Neural progenitor cell (in vitro differentiated cells): ENCODE measurements around the gene CHRNA4. TPM values are rescaled to one million over a fixed set of nuclear protein-coding genes. Genes with fewer than 3 reads are reported as not detected.

Source experiments
- DNase-seq: peaks from one replicate; pipeline ENCODE4 v3.0.0-alpha.2; 2016; ENCODE audit warnings: low spot score
- H2AFZ ChIP-seq: fragments of 200-600 bp; sonication (generic); replicated peaks from 2 replicates; pipeline ENCODE4 v1.6.1; 2016; ENCODE audit warnings: antibody characterized with exemption
- H3F3A ChIP-seq: fragments of 200-600 bp; sonication (generic); 2 replicates; pipeline ENCODE4 v1.6.1; 2016; ENCODE audit warnings: antibody characterized with exemption, low read depth
- H3K27ac ChIP-seq: fragments of 200-600 bp; sonication (generic); 2 replicates; pipeline ENCODE4 v1.5.1; 2016; ENCODE audit warnings: mild to moderate bottlenecking
- H3K27me3 ChIP-seq: fragments of 200-600 bp; sonication (generic); 2 replicates; pipeline ENCODE4 v1.6.1; 2016; ENCODE audit warnings: mild to moderate bottlenecking, moderate library complexity
- H3K36me3 ChIP-seq: fragments of 200-600 bp; sonication (generic); 2 replicates; pipeline ENCODE4 v1.5.1; 2016
- H3K4me1 ChIP-seq: fragments of 200-600 bp; sonication (generic); 2 replicates; pipeline ENCODE4 v1.6.1; 2016; ENCODE audit warnings: mixed run types
- H3K4me2 ChIP-seq: fragments of 200-600 bp; sonication (generic); 2 replicates; pipeline ENCODE4 v1.6.1; 2016
- H3K4me3 ChIP-seq: fragments of 200-600 bp; sonication (generic); 2 replicates; pipeline ENCODE4 v1.5.1; 2016
- H3K79me2 ChIP-seq: fragments of 200-600 bp; sonication (generic); 2 replicates; pipeline ENCODE4 v1.6.1; 2016; ENCODE audit warnings: low read depth
- H3K9ac ChIP-seq: fragments of 200-600 bp; sonication (generic); 2 replicates; pipeline ENCODE4 v1.6.1; 2016
- H3K9me3 ChIP-seq: fragments of 200-600 bp; sonication (generic); 2 replicates; pipeline ENCODE4 v1.5.1; 2016; ENCODE audit warnings: low read depth
- H4K20me1 ChIP-seq: fragments of 200-600 bp; sonication (generic); 2 replicates; pipeline ENCODE4 v1.6.1; 2016; ENCODE audit warnings: low read depth
- H3K27ac Mint-ChIP-seq: 3 replicates; pipeline ENCODE4 v1.8.0; 2021; ENCODE audit warnings: mixed read lengths
- H3K27me3 Mint-ChIP-seq: 2 replicates; pipeline ENCODE4 v1.8.0; 2022; ENCODE audit warnings: low read depth, mild to moderate bottlenecking, inconsistent platforms, moderate library complexity, mixed read lengths; ENCODE audit not compliant: insufficient read depth
- H3K36me3 Mint-ChIP-seq: 3 replicates; pipeline ENCODE4 v1.8.0; 2021; ENCODE audit warnings: mixed read lengths
- H3K4me1 Mint-ChIP-seq: 3 replicates; pipeline ENCODE4 v1.8.0; 2021; ENCODE audit warnings: mixed read lengths
- H3K4me3 Mint-ChIP-seq: 3 replicates; pipeline ENCODE4 v1.8.0; 2021; ENCODE audit warnings: mild to moderate bottlenecking, moderate library complexity, mixed read lengths
- H3K9me3 Mint-ChIP-seq: 3 replicates; pipeline ENCODE4 v1.8.0; 2020; ENCODE audit warnings: mixed read lengths
- CTCF ChIP-seq: fragments of 200-600 bp; sonication (generic); IDR thresholded peaks from 2 replicates; pipeline ENCODE4 v1.5.1; 2017; ENCODE audit warnings: antibody characterized with exemption, mild to moderate bottlenecking
- EZH2 ChIP-seq: fragments of 200-600 bp; sonication (generic); IDR thresholded peaks from 2 replicates; pipeline ENCODE4 v1.6.1; 2017; ENCODE audit warnings: antibody characterized with exemption, mild to moderate bottlenecking, moderate library complexity
- EZH2phosphoT487 ChIP-seq: fragments of 200-600 bp; sonication (generic); IDR thresholded peaks from 2 replicates; pipeline ENCODE4 v1.6.1; 2017; ENCODE audit warnings: antibody characterized with exemption
- total RNA-seq: library from RNA; depleted of rRNA; stranded (reverse); fragments of >200 nt; gene quantifications from 2 replicates; pipeline ENCODE4 v1.2.3, GENCODE V29; 2015; ENCODE audit warnings: low replicate concordance

Gene CHRNA4
- total RNA-seq, 1 donor from 2014 or later, result not detected

GRCh38 chr20:63369024-63369530 is 7.9 kb upstream of the CHRNA4 start:
- peak overlapping the region; percentile 39 for H3K27ac Mint-ChIP-seq
- DNase-seq, result no peak

DNA sequence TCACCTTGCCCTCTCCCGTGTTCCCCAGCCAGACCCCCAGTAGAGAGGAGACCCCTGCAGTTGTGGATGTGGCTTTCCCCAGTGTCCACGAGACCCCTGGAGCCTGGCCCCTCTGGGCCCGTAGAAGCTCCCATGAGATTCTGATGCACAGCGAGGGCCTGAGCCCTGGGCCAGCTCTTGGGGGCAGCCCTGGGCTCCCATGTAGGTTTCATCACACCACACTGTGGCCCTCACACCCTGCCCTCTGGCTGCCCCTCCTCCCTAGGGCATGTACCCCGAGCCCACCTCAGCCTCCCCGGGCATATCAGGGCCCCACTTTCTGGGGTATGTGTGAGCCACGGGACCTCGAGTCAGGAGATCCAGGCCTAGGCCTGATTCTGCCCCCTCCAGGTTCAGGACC is 7.0 kb upstream of the CHRNA4 start:
- Histone ChIP-seq H3F3A (peaks cover 21% of the 10 kb centered on the region), H3K36me3 (no peaks in the 10 kb centered on the region), H4K20me1 (peaks cover 17% of the 10 kb centered on the region), H3K9ac (no peak overlapping the region), H3K27me3 (peaks cover 3% of the 10 kb centered on the region), H3K79me2 (no peaks in the 10 kb centered on the region), H3K27ac (no peak overlapping the region), H3K4me3 (no peak overlapping the region), H3K9me3 (no peaks in the 10 kb centered on the region), H3K4me2 (peak overlapping the region; percentile 31), H2AFZ (no peak overlapping the region), H3K4me1 (peaks cover 25% of the 10 kb centered on the region)
- Mint-ChIP-seq H3K27ac (no peak overlapping the region), H3K4me3 (no peak overlapping the region), H3K27me3 (peaks cover 23% of the 10 kb centered on the region), H3K9me3 (no peaks in the 10 kb centered on the region), H3K36me3 (no peaks in the 10 kb centered on the region), H3K4me1 (peaks cover 43% of the 10 kb centered on the region)
- TF ChIP-seq EZH2, result no peak
- TF ChIP-seq EZH2phosphoT487, result no peak
- no peak for DNase-seq

More at GRCh38 chr20:63369024-63369530, 7.9 kb upstream of the CHRNA4 start:
- Mint-ChIP-seq H3K9me3 (no peaks in the 10 kb centered on the region), H3K36me3 (no peaks in the 10 kb centered on the region), H3K4me1 (peaks cover 34% of the 10 kb centered on the region), H3K4me3 (peak overlapping the region; percentile 13), H3K27me3 (peaks cover 20% of the 10 kb centered on the region)
- H2AFZ ChIP-seq, result no peak overlapping the region
- H3K9ac ChIP-seq, result no peak overlapping the region
- H3K27me3 ChIP-seq, result no peaks in the 10 kb centered on the region
- no peak for TF ChIP-seq EZH2phosphoT487
- no peak for TF ChIP-seq CTCF
- TF ChIP-seq EZH2, result no peak
- no peaks in the 10 kb centered on the region for H3K79me2 ChIP-seq
- H3K36me3 ChIP-seq, result no peaks in the 10 kb centered on the region
- H4K20me1 ChIP-seq, result peaks cover 15% of the 10 kb centered on the region
- H3K27ac ChIP-seq, result no peak overlapping the region
- no peaks in the 10 kb centered on the region for H3K9me3 ChIP-seq
- no peak overlapping the region for H3K4me3 ChIP-seq
- peaks cover 11% of the 10 kb centered on the region for H3F3A ChIP-seq
- H3K4me2 ChIP-seq, result no peak overlapping the region
- peaks cover 15% of the 10 kb centered on the region for H3K4me1 ChIP-seq

- Mint-ChIP-seq H3K4me1 (peaks cover 48% of the 10 kb centered on the region), H3K27me3 (peaks cover 19% of the 10 kb centered on the region), H3K36me3 (peaks cover 2% of the 10 kb centered on the region), H3K4me3 (no peak overlapping the region), H3K9me3 (no peaks in the 10 kb centered on the region), H3K27ac (peak overlapping the region; percentile 39)
- Histone ChIP-seq H3K27me3 (peaks cover 9% of the 10 kb centered on the region), H3K4me1 (peaks cover 31% of the 10 kb centered on the region), H4K20me1 (peaks cover 20% of the 10 kb centered on the region), H3F3A (peaks cover 24% of the 10 kb centered on the region), H3K9ac (no peak overlapping the region), H2AFZ (no peak overlapping the region), H3K4me2 (peak overlapping the region; percentile 31), H3K79me2 (no peaks in the 10 kb centered on the region), H3K27ac (no peak overlapping the region), H3K9me3 (no peaks in the 10 kb centered on the region), H3K4me3 (no peak overlapping the region), H3K36me3 (no peaks in the 10 kb centered on the region)
- no peak for TF ChIP-seq EZH2
- TF ChIP-seq CTCF, result no peak
- no peak for TF ChIP-seq EZH2phosphoT487
- peak; percentile 78 for DNase-seq
Measured at GRCh38 chr20:63367446-63368055, 6.4 kb upstream of the CHRNA4 start.
